GM12878 (cell line): ENCODE measurements around the gene ZNF200. TPM values are rescaled to one million over a fixed set of nuclear protein-coding genes. Genes with fewer than 3 reads are reported as not detected.

Experiments
- ATAC-seq: fragments of 200-7000 bp; cut with Tn5 transposase; 3 replicates; pipeline ENCODE4 v1.9.1; 2020; ENCODE audit warnings: mild to moderate bottlenecking, moderate library complexity
- Bru-seq: library from RNA; stranded (reverse); fragments of 400-500 nt; gene quantifications from one replicate; lab custom pipeline; 2021; lab: Mats Ljungman, UMichigan
- BruChase-seq, 2 experiments: library from RNA; stranded (reverse); fragments of 400-500 nt; gene quantifications; one replicate each; lab custom pipeline; 2021; lab: Mats Ljungman, UMichigan
- BruUV-seq: library from RNA; stranded (reverse); fragments of 400-500 nt; replicated peaks from 2 replicates; lab custom pipeline; 2021; lab: Mats Ljungman, UMichigan
- CTCF ChIA-PET: fragments of 300-600 bp; sonication (Branson Sonifier 250); formaldehyde crosslinking; extraction: SDS; loops from one replicate; lab custom pipeline; 2021; ENCODE audit warnings: inconsistent platforms; lab: Yijun Ruan, JAX
- POLR2A ChIA-PET: fragments of 350-600 bp; formaldehyde crosslinking; extraction: SDS; loops from one replicate; lab custom pipeline; 2021; ENCODE audit warnings: inconsistent platforms; lab: Charles Lee
- RAD21 ChIA-PET: fragments of 300-600 bp; sonication (Branson Sonifier 250); formaldehyde crosslinking; loops from one replicate; lab custom pipeline; 2023; ENCODE audit warnings: antibody characterized with exemption; ENCODE audit not compliant: unreplicated experiment; lab: Charles Lee
- SMC1A ChIA-PET: fragments of 300-600 bp; sonication (Branson Sonifier 250); formaldehyde crosslinking; loops from one replicate; lab custom pipeline; 2023; ENCODE audit not compliant: unreplicated experiment, uncharacterized antibody; lab: Charles Lee
- DNase-seq: peaks from one replicate; pipeline ENCODE4 v3.0.0-alpha.2; 2011; ENCODE audit warnings: low read depth, low spot score
- FAIRE-seq: peaks from 3 replicates; lab custom pipeline; 2011; peaks lifted over from hg19 to GRCh38; lab: Jason Lieb, UNC
- H2AFZ ChIP-seq: 2 replicates; pipeline ENCODE4 v1.6.0; 2011; ENCODE audit warnings: low read depth, low read length, control low read depth; ENCODE audit not compliant: control insufficient read depth
- H3K27ac ChIP-seq: 2 replicates; pipeline ENCODE4 v1.5.1; 2011; ENCODE audit warnings: control low read depth; ENCODE audit not compliant: control insufficient read depth, insufficient read depth
- H3K27me3 ChIP-seq, 2 experiments: replicated peaks in 1 of 2; 2 replicates each; pipeline versions ENCODE4 v1.6.0 to v1.6.1; 2011; ENCODE audit warnings: low read length in 1 of 2; ENCODE audit not compliant: control insufficient read depth in 2 of 2, insufficient read depth in 2 of 2
- H3K36me3 ChIP-seq, 2 experiments: 2 replicates each; pipeline ENCODE4 v1.5.1; 2011; ENCODE audit warnings: low read length in 1 of 2; ENCODE audit not compliant: control insufficient read depth in 2 of 2, insufficient read depth in 2 of 2
- H3K4me1 ChIP-seq: 2 replicates; pipeline ENCODE4 v1.6.1; 2011; ENCODE audit warnings: mild to moderate bottlenecking, low read length, moderate library complexity, mixed read lengths; ENCODE audit not compliant: control insufficient read depth, insufficient read depth
- H3K4me2 ChIP-seq: 2 replicates; pipeline ENCODE4 v1.6.0; 2011; ENCODE audit warnings: control low read depth; ENCODE audit not compliant: control insufficient read depth, insufficient read depth
- H3K4me3 ChIP-seq: fragments of 200-600 bp; sonication (generic); 2 replicates; pipeline ENCODE4 v1.5.1; 2016
- H3K79me2 ChIP-seq: 2 replicates; pipeline ENCODE4 v1.6.0; 2011; ENCODE audit warnings: low read length; ENCODE audit not compliant: control insufficient read depth, insufficient read depth
- H3K9ac ChIP-seq: 2 replicates; pipeline ENCODE4 v1.8.0; 2011; ENCODE audit warnings: low read length, control low read depth, mixed read lengths; ENCODE audit not compliant: control insufficient read depth, insufficient read depth
- H3K9me3 ChIP-seq: replicated peaks from 3 replicates; pipeline ENCODE4 v1.5.1; 2011; ENCODE audit warnings: mild to moderate bottlenecking, low read length; ENCODE audit not compliant: control insufficient read depth, insufficient read depth
- H4K20me1 ChIP-seq: 2 replicates; pipeline ENCODE4 v1.6.0; 2011; ENCODE audit not compliant: control insufficient read depth, insufficient read depth
- E2F8 ChIP-seq: fragments of 450-650 bp; IDR thresholded peaks from 2 replicates; pipeline ENCODE4 v1.6.1; 2018; ENCODE audit warnings: mild to moderate bottlenecking, low read depth, moderate library complexity; ENCODE audit not compliant: partially characterized antibody
- EP300 ChIP-seq, 2 experiments: fragments of 150-350 bp in 1 of 2; IDR thresholded peaks; 2 replicates each; pipeline ENCODE4 v1.6.1; 2011 to 2012; ENCODE audit warnings: low read depth in 2 of 2, low read length in 2 of 2, borderline replicate concordance in 1 of 2, improper control_type of control experiment in 1 of 2, inconsistent platforms in 1 of 2; ENCODE audit not compliant: control insufficient read depth in 1 of 2
- NRF1 ChIP-seq: conservative IDR thresholded peaks from 2 replicates; pipeline ENCODE4 v1.6.1; 2011; ENCODE audit warnings: mild to moderate bottlenecking, low read depth, low read length, improper control_type of control experiment
- STAT1 ChIP-seq: fragments of 450-650 bp; conservative IDR thresholded peaks from 2 replicates; pipeline ENCODE4 v1.6.1; 2014; ENCODE audit warnings: antibody characterized with exemption, mild to moderate bottlenecking
- TARDBP ChIP-seq: IDR thresholded peaks from 2 replicates; pipeline ENCODE4 v1.6.1; 2016; ENCODE audit warnings: borderline replicate concordance
- WGBS: methylation state at CpG from one replicate; pipeline ENCODE4 v1.1.6; 2016; ENCODE audit warnings: low lambda C conversion rate; ENCODE audit not compliant: insufficient replicate concordance, insufficient coverage; ENCODE audit errors: missing lambda C conversion rate; 5-methylcytosine and 5-hydroxymethylcytosine counted together
- in situ Hi-C: fragments of 300-500 bp; cut with MboI; formaldehyde crosslinking; loops from 9 replicates; pipeline ENCODE4 v1.14.3; 2018; ENCODE audit warnings: mixed read lengths
- intact Hi-C: fragments of 100-400 bp; cut with micrococcal nuclease; formaldehyde crosslinking; loops from one replicate; pipeline ENCODE4 v1.14.2; 2022; ENCODE audit not compliant: unreplicated experiment
- long read RNA-seq, 2 experiments: library from polyadenylated mRNA; unstranded; transcript quantifications; one replicate each; pipeline ENCODE4 v2.0.0, GENCODE V29; 2019 to 2020
- polyA minus RNA-seq, 3 experiments: library from RNA; depleted of rRNA, polyadenylated mRNA; stranded (reverse); fragments of >200 nt; gene quantifications; 2 replicates each; pipeline ENCODE4 v1.2.3, GENCODE V29; 2011
- polyA plus RNA-seq, 11 experiments: library from polyadenylated mRNA; depleted of rRNA in 4 of 11; unstranded in 6 of 11; stranded (reverse) in 5 of 11; fragments of >200 nt; fragmentation: Nextera tagmentation in 4 of 11; fragmentation: Illumina TruSeq in 1 of 11; extraction: Ambion mirVana in 4 of 11; extraction: Trizol in 1 of 11; gene quantifications; 1 replicate in 1 of 11; 2 replicates in 10 of 11; pipeline versions ENCODE4 v1.2.1 to v1.2.3, GENCODE V29; 2011 to 2016; ENCODE audit warnings: inconsistent platforms in 2 of 11, missing spikeins in 2 of 11, low read depth in 1 of 11
- total RNA-seq, 4 experiments: library from RNA; depleted of rRNA in 3 of 4; stranded (reverse); fragments of >200 nt in 3 of 4; fragmentation: Illumina TruSeq in 1 of 4; extraction: Trizol in 1 of 4; gene quantifications; 2 replicates each; pipeline versions ENCODE4 v1.2.1 to v1.2.3, GENCODE V29; 2013 to 2021
- TF ChIP-seq, protein P1 (sequence below): fragments of 450-650 bp; IDR thresholded peaks from 2 replicates; pipeline ENCODE4 v1.6.1; 2016; ENCODE audit warnings: mild to moderate bottlenecking, moderate library complexity, borderline replicate concordance

ZNF200 gene, protein sequence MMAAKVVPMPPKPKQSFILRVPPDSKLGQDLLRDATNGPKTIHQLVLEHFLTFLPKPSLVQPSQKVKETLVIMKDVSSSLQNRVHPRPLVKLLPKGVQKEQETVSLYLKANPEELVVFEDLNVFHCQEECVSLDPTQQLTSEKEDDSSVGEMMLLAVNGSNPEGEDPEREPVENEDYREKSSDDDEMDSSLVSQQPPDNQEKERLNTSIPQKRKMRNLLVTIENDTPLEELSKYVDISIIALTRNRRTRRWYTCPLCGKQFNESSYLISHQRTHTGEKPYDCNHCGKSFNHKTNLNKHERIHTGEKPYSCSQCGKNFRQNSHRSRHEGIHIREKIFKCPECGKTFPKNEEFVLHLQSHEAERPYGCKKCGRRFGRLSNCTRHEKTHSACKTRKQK
- 30.1 and 31.9 TPM in 2 replicates for total RNA-seq (2013; cell fraction: nucleolus; rRNA removed)
- 12.8 and 14.1 TPM in 2 replicates for total RNA-seq (2014; rRNA removed)
- 11.5 and 12.1 TPM in 2 replicates for total RNA-seq (2014; rRNA removed; fragmentation: Illumina TruSeq; extraction: Trizol)
- 8.7 and 10.4 TPM in 2 replicates for total RNA-seq (2021)
- 3.1 TPM for polyA plus RNA-seq (2011; ENCODE audit: low read depth)
- 6.3 and 7.8 TPM in 2 replicates for polyA plus RNA-seq (2011; rRNA removed)
- 4.1 and 4.6 TPM in 2 replicates for polyA plus RNA-seq (2011; cell fraction: cytosol; rRNA removed)
- polyA plus RNA-seq (2011; cell fraction: nucleus; rRNA removed) = 8.2 and 10.6 TPM in 2 replicates
- 4.6 and 5.5 TPM in 2 replicates for polyA plus RNA-seq (2012)
- polyA plus RNA-seq (2014; fragmentation: Illumina TruSeq; extraction: Trizol) = 8.9 and 11.2 TPM in 2 replicates
- polyA plus RNA-seq (2014; fragmentation: Nextera tagmentation; extraction: Ambion mirVana) = 1 to 10 TPM; 4.0 to 4.1 TPM
- polyA plus RNA-seq (2014; rRNA removed) = 5.2 and 8.3 TPM in 2 replicates
- 10 to 100 TPM; 12.4 to 13.9 TPM for polyA plus RNA-seq (2016; fragmentation: Nextera tagmentation; extraction: Ambion mirVana)
- polyA minus RNA-seq (2011; rRNA and poly(A)+ RNA removed) = 9.2 and 11.3 TPM in 2 replicates
- polyA minus RNA-seq (2011; cell fraction: cytosol; rRNA and poly(A)+ RNA removed) = 4.0 and 7.1 TPM in 2 replicates
- 9.7 and 17.2 TPM in 2 replicates for polyA minus RNA-seq (2011; cell fraction: nucleus; rRNA and poly(A)+ RNA removed)
- percentile 76 among the genes with signal in this experiment for Bru-seq, nascent RNA
- percentile 58 among the genes with signal in this experiment for BruChase-seq, experiment 1, labeled RNA remaining after a 6-hour chase
- BruChase-seq, experiment 2, labeled RNA remaining after a 2-hour chase = percentile 66 among the genes with signal in this experiment
- long read RNA-seq, experiment 1, partial matches to known transcripts = 0 of 5 reads
- long read RNA-seq, experiment 1, other reads (novel, unspliced or antisense) = 0 of 5 reads
- long read RNA-seq, experiment 2, full-length matches to known transcripts = 67 of 76 reads
- long read RNA-seq, experiment 2, partial matches to known transcripts = 3 of 76 reads
- long read RNA-seq, experiment 2, other reads (novel, unspliced or antisense) = 6 of 76 reads

- ChIA-PET POLR2A (interaction anchor here (0.9 to 1.1 kb wide), 3 partner anchors 32 to 71 kb away, joined by 3 to 8 read pairs (median 3); partner anchors contain the start of gene ZNF263), SMC1A (interaction anchor here (0.8 to 1.6 kb wide), 2 partner anchors 31 to 48 kb away, joined by 3 to 5 read pairs; partner anchors contain the start of gene ZNF263), CTCF (interaction anchor here (0.8 to 1.1 kb wide), 2 partner anchors 106 to 222 kb away, joined by 3 to 5 read pairs; no protein-coding TSS in a partner anchor), RAD21 (interaction anchor here (0.5 kb wide), 1 partner anchor 265 kb away, joined by 3 read pairs; no protein-coding TSS in a partner anchor)
- peaks cover 10% of the 10 kb centered on the region for H3K79me2 ChIP-seq
- H3K27ac ChIP-seq = peak within 1 kb of the TSS; percentile 96
- under 1% methylated on average over 46 of the region's 59 CpGs for WGBS
- H3K36me3 ChIP-seq = peaks cover 0 to 7% of the 10 kb centered on the region in 2 experiments; a peak in 2 of 4 replicates
- no TSS peak for BruUV-seq
- in situ Hi-C loops (no loop called here), intact Hi-C loops (no loop called here)
- peaks cover 9% of the 10 kb centered on the region; the same call in 2 of the 3 replicates for H3K9me3 ChIP-seq
- H3K27me3 ChIP-seq = no peaks in the 10 kb centered on the region
- DNase-seq (peak; percentile 78), FAIRE-seq (peak; percentile 92), ATAC-seq (peak; percentile 98)
- no peaks in the 10 kb centered on the region for H4K20me1 ChIP-seq
- H3K4me3 ChIP-seq = peak within 1 kb of the TSS; percentile 93
- H2AFZ ChIP-seq = peak within 1 kb of the TSS; percentile 100
- no peaks in the 10 kb centered on the region for H3K4me1 ChIP-seq
- peak within 1 kb of the TSS; percentile 79 for H3K9ac ChIP-seq
- peak within 1 kb of the TSS; percentile 80 for H3K4me2 ChIP-seq
- TF ChIP-seq STAT1 (no peak), NRF1 (0 out of 2 replicates have a peak, but pooled peaks have one; percentile 3), TARDBP (0 out of 2 replicates have a peak, but pooled peaks have one; percentile 51), EP300 (IDR thresholded peaks at IDR 0.05; ENCODE audit: borderline replicate concordance in 1 of 2, control insufficient read depth in 1 of 2, low read depth in 2 of 2, low read length in 2 of 2) (0 out of 4 replicates have a peak, but pooled peaks of 1 of the 2 experiments have one; percentile 15), E2F8 (peak; percentile 86)
- TF ChIP-seq, protein P1, sequence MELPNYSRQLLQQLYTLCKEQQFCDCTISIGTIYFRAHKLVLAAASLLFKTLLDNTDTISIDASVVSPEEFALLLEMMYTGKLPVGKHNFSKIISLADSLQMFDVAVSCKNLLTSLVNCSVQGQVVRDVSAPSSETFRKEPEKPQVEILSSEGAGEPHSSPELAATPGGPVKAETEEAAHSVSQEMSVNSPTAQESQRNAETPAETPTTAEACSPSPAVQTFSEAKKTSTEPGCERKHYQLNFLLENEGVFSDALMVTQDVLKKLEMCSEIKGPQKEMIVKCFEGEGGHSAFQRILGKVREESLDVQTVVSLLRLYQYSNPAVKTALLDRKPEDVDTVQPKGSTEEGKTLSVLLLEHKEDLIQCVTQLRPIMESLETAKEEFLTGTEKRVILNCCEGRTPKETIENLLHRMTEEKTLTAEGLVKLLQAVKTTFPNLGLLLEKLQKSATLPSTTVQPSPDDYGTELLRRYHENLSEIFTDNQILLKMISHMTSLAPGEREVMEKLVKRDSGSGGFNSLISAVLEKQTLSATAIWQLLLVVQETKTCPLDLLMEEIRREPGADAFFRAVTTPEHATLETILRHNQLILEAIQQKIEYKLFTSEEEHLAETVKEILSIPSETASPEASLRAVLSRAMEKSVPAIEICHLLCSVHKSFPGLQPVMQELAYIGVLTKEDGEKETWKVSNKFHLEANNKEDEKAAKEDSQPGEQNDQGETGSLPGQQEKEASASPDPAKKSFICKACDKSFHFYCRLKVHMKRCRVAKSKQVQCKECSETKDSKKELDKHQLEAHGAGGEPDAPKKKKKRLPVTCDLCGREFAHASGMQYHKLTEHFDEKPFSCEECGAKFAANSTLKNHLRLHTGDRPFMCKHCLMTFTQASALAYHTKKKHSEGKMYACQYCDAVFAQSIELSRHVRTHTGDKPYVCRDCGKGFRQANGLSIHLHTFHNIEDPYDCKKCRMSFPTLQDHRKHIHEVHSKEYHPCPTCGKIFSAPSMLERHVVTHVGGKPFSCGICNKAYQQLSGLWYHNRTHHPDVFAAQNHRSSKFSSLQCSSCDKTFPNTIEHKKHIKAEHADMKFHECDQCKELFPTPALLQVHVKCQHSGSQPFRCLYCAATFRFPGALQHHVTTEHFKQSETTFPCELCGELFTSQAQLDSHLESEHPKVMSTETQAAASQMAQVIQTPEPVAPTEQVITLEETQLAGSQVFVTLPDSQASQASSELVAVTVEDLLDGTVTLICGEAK = peak; percentile 96
Measured at GRCh38 chr16:3234857-3235561, at the start of gene ZNF200. TSS of gene ZNF200 (minus strand) at chr16:3235158. CDS start at chr16:3233755, 1,403 bp downstream.
